Calu3 (cell line): ENCODE results near the gene QKI. TPM values are rescaled to one million over a fixed set of nuclear protein-coding genes. Genes with fewer than 3 reads are reported as not detected.

Experiments
- BruUV-seq: library from RNA; stranded (reverse); fragments of 400-500 nt; replicated peaks from 2 replicates; lab custom pipeline; 2021; lab: Mats Ljungman, UMichigan
- CTCF ChIA-PET: fragments of 300-600 bp; sonication (Branson Sonifier 250); formaldehyde crosslinking; loops from one replicate; lab custom pipeline; 2022; ENCODE audit warnings: antibody characterized with exemption; lab: Charles Lee
- DNase-seq: peaks from one replicate; pipeline ENCODE4 v3.0.0; 2022
- H3K27ac Mint-ChIP-seq: one replicate; pipeline ENCODE4 v1.8.0; 2022; ENCODE audit warnings: mixed read lengths; ENCODE audit not compliant: unreplicated experiment
- H3K27me3 Mint-ChIP-seq: one replicate; pipeline ENCODE4 v1.8.0; 2022; ENCODE audit warnings: mixed read lengths; ENCODE audit not compliant: unreplicated experiment
- H3K36me3 Mint-ChIP-seq: one replicate; pipeline ENCODE4 v1.8.0; 2022; ENCODE audit warnings: mild to moderate bottlenecking, moderate library complexity, mixed read lengths; ENCODE audit not compliant: insufficient read depth, unreplicated experiment
- H3K4me1 Mint-ChIP-seq: one replicate; pipeline ENCODE4 v1.8.0; 2022; ENCODE audit warnings: mild to moderate bottlenecking, low read depth, mixed read lengths; ENCODE audit not compliant: unreplicated experiment
- H3K4me3 Mint-ChIP-seq: one replicate; pipeline ENCODE4 v1.8.0; 2022; ENCODE audit warnings: mild to moderate bottlenecking, low read depth, moderate library complexity, mixed read lengths; ENCODE audit not compliant: unreplicated experiment
- H3K9me3 Mint-ChIP-seq: one replicate; pipeline ENCODE4 v1.8.0; 2022; ENCODE audit warnings: low read depth, mixed read lengths; ENCODE audit not compliant: unreplicated experiment
- intact Hi-C: fragments of 100-400 bp; cut with micrococcal nuclease; formaldehyde crosslinking; loops from one replicate; pipeline ENCODE4 v1.10.0; 2022; ENCODE audit not compliant: unreplicated experiment
- total RNA-seq: library from RNA; stranded (reverse); gene quantifications from 2 replicates; pipeline ENCODE4 v1.2.3, GENCODE V29; 2022
- TF ChIP-seq, protein P1 (sequence below): fragments of 200-600 bp; IDR thresholded peaks from one replicate; pipeline ENCODE4 v1.8.0; 2022; ENCODE audit warnings: antibody characterized with exemption; ENCODE audit not compliant: unreplicated experiment

QKI gene
- total RNA-seq, 1 experiment from 2014 or later = 131 TPM

DNA sequence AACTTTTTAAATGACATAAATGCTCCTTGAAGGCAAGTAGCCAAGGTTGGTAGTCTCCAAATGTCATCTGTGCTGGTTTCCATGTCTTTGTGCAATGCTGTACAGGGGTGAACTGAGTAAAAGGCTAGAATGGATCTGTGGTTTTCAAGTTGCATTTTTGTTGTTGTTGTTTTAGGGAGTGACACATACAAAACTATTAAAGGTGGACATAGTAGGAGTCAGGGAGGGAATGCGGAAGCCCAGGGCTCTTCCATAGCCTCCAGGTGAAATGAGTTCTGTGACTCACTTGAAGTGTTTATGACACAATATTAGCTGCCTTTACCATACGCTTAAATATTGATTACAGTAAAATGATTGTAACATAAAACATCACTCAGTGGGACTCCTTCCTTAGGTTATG, 22.5 kb upstream of the QKI start:
- DNase-seq = peak; percentile 69
- no peaks in the 10 kb centered on the region for H3K9me3 Mint-ChIP-seq
- peaks cover 23% of the 10 kb centered on the region for H3K4me1 Mint-ChIP-seq
- H3K36me3 Mint-ChIP-seq = peaks cover 12% of the 10 kb centered on the region
- intact Hi-C loops = loop anchor here (1.0 to 2.0 kb wide), 2 partner anchors 21 to 68 kb away; no protein-coding TSS in a partner anchor
- BruUV-seq = no TSS peak
- CTCF ChIA-PET = interaction anchor here (0.7 to 1.3 kb wide), 3 partner anchors 12 to 67 kb away, joined by 3 to 7 read pairs (median 5); no protein-coding TSS in a partner anchor
- no peaks in the 10 kb centered on the region for H3K27me3 Mint-ChIP-seq
- TF ChIP-seq, protein P1, sequence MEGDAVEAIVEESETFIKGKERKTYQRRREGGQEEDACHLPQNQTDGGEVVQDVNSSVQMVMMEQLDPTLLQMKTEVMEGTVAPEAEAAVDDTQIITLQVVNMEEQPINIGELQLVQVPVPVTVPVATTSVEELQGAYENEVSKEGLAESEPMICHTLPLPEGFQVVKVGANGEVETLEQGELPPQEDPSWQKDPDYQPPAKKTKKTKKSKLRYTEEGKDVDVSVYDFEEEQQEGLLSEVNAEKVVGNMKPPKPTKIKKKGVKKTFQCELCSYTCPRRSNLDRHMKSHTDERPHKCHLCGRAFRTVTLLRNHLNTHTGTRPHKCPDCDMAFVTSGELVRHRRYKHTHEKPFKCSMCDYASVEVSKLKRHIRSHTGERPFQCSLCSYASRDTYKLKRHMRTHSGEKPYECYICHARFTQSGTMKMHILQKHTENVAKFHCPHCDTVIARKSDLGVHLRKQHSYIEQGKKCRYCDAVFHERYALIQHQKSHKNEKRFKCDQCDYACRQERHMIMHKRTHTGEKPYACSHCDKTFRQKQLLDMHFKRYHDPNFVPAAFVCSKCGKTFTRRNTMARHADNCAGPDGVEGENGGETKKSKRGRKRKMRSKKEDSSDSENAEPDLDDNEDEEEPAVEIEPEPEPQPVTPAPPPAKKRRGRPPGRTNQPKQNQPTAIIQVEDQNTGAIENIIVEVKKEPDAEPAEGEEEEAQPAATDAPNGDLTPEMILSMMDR = no peak
- peak overlapping the region; percentile 60 for H3K4me3 Mint-ChIP-seq
- H3K27ac Mint-ChIP-seq = peak overlapping the region; percentile 75

DNA sequence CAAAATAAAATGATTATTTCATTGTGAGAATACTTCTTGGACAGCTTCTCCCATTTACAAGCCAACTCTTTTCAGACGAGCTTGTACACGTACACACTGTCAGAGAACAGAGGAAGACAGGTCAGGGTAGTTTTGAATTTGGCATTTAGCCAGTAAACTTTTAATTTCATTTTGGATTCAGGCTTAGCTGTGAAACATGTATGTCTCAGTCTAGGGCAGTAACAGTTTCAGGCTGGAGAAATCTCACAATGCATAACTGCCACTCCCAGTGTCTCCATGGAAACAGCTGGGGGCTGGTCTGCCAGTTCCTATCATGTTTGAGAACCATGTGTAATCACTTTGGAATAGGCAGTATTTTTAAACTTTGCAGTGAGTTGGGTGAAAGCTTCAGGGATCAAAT, 22.0 kb upstream of the QKI start:
- H3K9me3 Mint-ChIP-seq = no peaks in the 10 kb centered on the region
- peak overlapping the region; percentile 60 for H3K4me3 Mint-ChIP-seq
- H3K4me1 Mint-ChIP-seq = peaks cover 29% of the 10 kb centered on the region
- DNase-seq = peak; percentile 69
- H3K36me3 Mint-ChIP-seq = peaks cover 12% of the 10 kb centered on the region
- intact Hi-C loops = loop anchor here (1.0 to 2.0 kb wide), 2 partner anchors 20 to 68 kb away; no protein-coding TSS in a partner anchor
- CTCF ChIA-PET = interaction anchor here (0.6 to 1.2 kb wide), 3 partner anchors 11 to 19 kb away, joined by 3 to 6 read pairs (median 5); no protein-coding TSS in a partner anchor
- no TSS peak for BruUV-seq
- TF ChIP-seq, protein P1 = no peak
- H3K27me3 Mint-ChIP-seq = no peaks in the 10 kb centered on the region
- H3K27ac Mint-ChIP-seq = peak overlapping the region; percentile 75

DNA sequence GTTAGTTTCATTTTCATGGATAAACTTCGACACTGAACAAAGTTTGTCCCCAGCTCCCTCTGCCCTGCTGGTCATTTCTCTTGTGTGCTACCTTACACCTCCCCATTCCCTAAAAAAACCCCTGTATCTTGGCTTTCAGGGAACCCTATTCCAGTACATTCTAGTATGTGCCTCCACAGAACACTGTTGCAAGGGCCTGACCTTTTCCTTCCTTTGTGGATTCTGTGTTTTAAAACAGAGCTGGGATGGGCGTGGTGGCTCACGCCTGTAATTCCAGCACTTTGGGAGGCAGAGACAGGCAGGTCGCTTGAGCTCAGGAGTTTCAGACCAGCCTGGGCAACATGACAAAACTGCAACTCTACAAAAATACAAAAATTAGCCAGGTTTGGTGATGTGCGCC, 20.6 kb upstream of the QKI start:
- Mint-ChIP-seq H3K9me3 (no peaks in the 10 kb centered on the region), H3K4me1 (peaks cover 32% of the 10 kb centered on the region), H3K27me3 (no peaks in the 10 kb centered on the region), H3K36me3 (peaks cover 12% of the 10 kb centered on the region), H3K27ac (no peak overlapping the region), H3K4me3 (no peak overlapping the region)
- no TSS peak for BruUV-seq
- CTCF ChIA-PET = no interaction called here
- TF ChIP-seq, protein P1 = no peak
- intact Hi-C loops = loop anchor here (2.0 kb wide), 1 partner anchor 19 kb away; no protein-coding TSS in a partner anchor
- no peak for DNase-seq

DNA sequence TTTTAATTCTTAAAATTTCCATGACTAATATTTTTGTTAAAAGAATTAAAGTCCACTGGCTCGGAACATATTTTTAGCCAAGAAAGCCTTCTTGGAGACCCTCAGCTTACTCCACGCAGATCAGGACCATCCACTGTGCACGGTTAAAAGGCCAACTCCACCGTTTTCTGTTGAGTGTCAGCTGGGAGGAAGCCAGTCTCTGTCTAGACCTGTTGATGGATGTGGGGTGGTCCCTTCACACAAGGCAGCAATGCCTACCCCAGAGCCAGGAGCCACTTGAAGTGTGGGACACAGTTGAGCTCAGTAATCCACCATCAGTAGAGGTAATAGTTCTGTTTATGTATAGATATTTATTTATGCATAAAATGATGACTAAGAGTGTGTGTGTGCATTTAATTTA, 19.9 kb upstream of the QKI start:
- Mint-ChIP-seq H3K36me3 (peaks cover 12% of the 10 kb centered on the region), H3K9me3 (no peaks in the 10 kb centered on the region), H3K27ac (no peak overlapping the region), H3K27me3 (no peaks in the 10 kb centered on the region), H3K4me3 (no peak overlapping the region), H3K4me1 (peaks cover 32% of the 10 kb centered on the region)
- intact Hi-C loops = no loop called here
- CTCF ChIA-PET = no interaction called here
- no TSS peak for BruUV-seq
- TF ChIP-seq, protein P1 = no peak
- DNase-seq = no peak
